B cell (primary cell): ENCODE data around the gene CCR6. TPM values are rescaled to one million over a fixed set of nuclear protein-coding genes. Genes with fewer than 3 reads are reported as not detected.
"Not testable (repeated sequence)": the region's sequence is repeated elsewhere in the genome, so short reads cannot be mapped to it uniquely, and the experiment has no call there.

Experiments used
- ATAC-seq: fragments of 200-7000 bp; cut with Tn5 transposase; one replicate; pipeline ENCODE4 v1.10.0; 2021; ENCODE audit warnings: low read depth, mild to moderate bottlenecking, moderate number of reproducible peaks, moderate library complexity
- CTCF ChIA-PET: fragments of 350-600 bp; sonication (Branson Sonifier 250); formaldehyde crosslinking; loops from one replicate; lab custom pipeline; 2021; ENCODE audit warnings: antibody characterized with exemption, inconsistent platforms; lab: Charles Lee
- POLR2A ChIA-PET: fragments of 350-600 bp; sonication (Branson Sonifier 250); formaldehyde crosslinking; loops from one replicate; lab custom pipeline; 2021; ENCODE audit warnings: antibody characterized with exemption; lab: Charles Lee
- DNase-seq: peaks from one replicate; pipeline ENCODE4 v3.0.0; 2013
- H2AFZ ChIP-seq: 2 replicates; pipeline ENCODE4 v1.6.1; 2012; ENCODE audit warnings: mild to moderate bottlenecking, low read depth, low read length; ENCODE audit not compliant: insufficient read depth, poor library complexity, severe bottlenecking
- H3K27ac ChIP-seq, 2 donors: 1 replicate in 1 of 2; 2 replicates in 1 of 2; pipeline ENCODE4 v1.5.1; 2012 to 2013; ENCODE audit warnings: low read length in 2 of 2, mild to moderate bottlenecking in 2 of 2, moderate library complexity in 1 of 2
- H3K27me3 ChIP-seq, 4 experiments: fragments of 200-600 bp in 1 of 4; sonication (generic) in 1 of 4; replicated peaks in 1 of 4; 1 replicate in 2 of 4; 2 replicates in 2 of 4; pipeline versions ENCODE4 v1.6.1 to v1.7.0; 2013 to 2016; ENCODE audit warnings: low read length in 3 of 4, mild to moderate bottlenecking in 2 of 4, mixed read lengths in 1 of 4, moderate library complexity in 1 of 4; ENCODE audit not compliant: insufficient read depth in 4 of 4, control insufficient read depth in 3 of 4; ENCODE audit errors: control extremely low read depth in 1 of 4
- H3K36me3 ChIP-seq, 2 experiments: replicated peaks in 1 of 2; 1 replicate in 1 of 2; 2 replicates in 1 of 2; pipeline versions ENCODE4 v1.6.1 to v1.7.1; 2013; ENCODE audit warnings: low read length in 1 of 2; ENCODE audit not compliant: insufficient read depth in 2 of 2, control insufficient read depth in 1 of 2; ENCODE audit errors: control extremely low read depth in 1 of 2, extremely low read depth in 1 of 2
- H3K4me1 ChIP-seq, 2 donors: fragments of 200-600 bp in 1 of 2; sonication (generic) in 1 of 2; 1 replicate in 1 of 2; 2 replicates in 1 of 2; pipeline versions ENCODE4 v1.5.1 to v1.6.1; 2013 to 2017; ENCODE audit warnings: low read length in 2 of 2; ENCODE audit not compliant: control insufficient read depth in 2 of 2, insufficient read depth in 2 of 2
- H3K4me2 ChIP-seq: replicated peaks from 2 replicates; pipeline ENCODE3; 2012; ENCODE audit warnings: mild to moderate bottlenecking, low read depth, low read length; ENCODE audit not compliant: poor library complexity, severe bottlenecking
- H3K4me3 ChIP-seq, 5 experiments: fragments of 200-600 bp in 1 of 5; sonication (generic) in 1 of 5; 1 replicate in 3 of 5; 2 replicates in 2 of 5; pipeline versions ENCODE4 v1.5.1 to v1.7.0; 2011 to 2016; ENCODE audit warnings: low read length in 4 of 5, mild to moderate bottlenecking in 4 of 5, low read depth in 2 of 5, control low read depth in 1 of 5, moderate library complexity in 1 of 5; ENCODE audit not compliant: insufficient read depth in 1 of 5; ENCODE audit errors: control extremely low read depth in 1 of 5, extremely low read depth in 1 of 5
- H3K79me2 ChIP-seq: fragments of 200-600 bp; sonication (generic); one replicate; pipeline ENCODE4 v1.6.0; 2016; ENCODE audit warnings: low read length; ENCODE audit not compliant: control insufficient read depth, insufficient read depth
- H3K9ac ChIP-seq: fragments of 200-600 bp; sonication (generic); 2 replicates; pipeline ENCODE4 v1.6.1; 2017; ENCODE audit warnings: mild to moderate bottlenecking, low read length, moderate library complexity
- H3K9me3 ChIP-seq, 3 donors: one replicate each; pipeline versions ENCODE4 v1.6.1 to v1.7.1; 2013; ENCODE audit warnings: low read length in 2 of 3; ENCODE audit not compliant: control insufficient read depth in 2 of 3, insufficient read depth in 1 of 3; ENCODE audit errors: control extremely low read depth in 1 of 3
- H4K20me1 ChIP-seq: 2 replicates; pipeline ENCODE4 v1.6.0; 2012; ENCODE audit warnings: mild to moderate bottlenecking, low read length; ENCODE audit not compliant: insufficient read depth, control insufficient read depth, poor library complexity, severe bottlenecking
- H3K27ac Mint-ChIP-seq: one replicate; pipeline ENCODE4 v1.8.0; 2021; ENCODE audit warnings: mixed read lengths
- H3K27me3 Mint-ChIP-seq: one replicate; pipeline ENCODE4 v1.8.0; 2021; ENCODE audit warnings: mixed read lengths
- H3K4me1 Mint-ChIP-seq: one replicate; pipeline ENCODE4 v1.8.0; 2021; ENCODE audit warnings: mixed read lengths
- H3K4me3 Mint-ChIP-seq: one replicate; pipeline ENCODE4 v1.8.0; 2021; ENCODE audit warnings: mixed read lengths
- H3K9me3 Mint-ChIP-seq: one replicate; pipeline ENCODE4 v1.8.0; 2022; ENCODE audit warnings: mixed read lengths; ENCODE audit not compliant: insufficient read depth
- whole genome bisulfite sequencing: methylation state at CpG from one replicate; pipeline ENCODE4 v1.1.5; 2013; ENCODE audit warnings: missing lambda C conversion rate; ENCODE audit not compliant: insufficient coverage; 5-methylcytosine and 5-hydroxymethylcytosine counted together
- intact Hi-C: fragments of 100-400 bp; cut with micrococcal nuclease; formaldehyde crosslinking; loops from one replicate; pipeline ENCODE4 v1.10.0; 2022
- polyA plus RNA-seq: library from polyadenylated mRNA; depleted of rRNA; stranded (reverse); fragments of >200 nt; gene quantifications from 2 replicates; pipeline ENCODE4 v1.2.3, GENCODE V29; 2012
- total RNA-seq, 2 donors: library from RNA; stranded (reverse); fragments of 120-200 nt in 1 of 2; gene quantifications; 1 replicate in 1 of 2; 2 replicates in 1 of 2; pipeline versions ENCODE4 v1.2.3 to v1.2.4, GENCODE V29; 2013 to 2022

Gene CCR6
- total and polyA plus RNA-seq, 2 donors (not counting 1 experiment from before 2014, with no cell fraction given), result 18.2 to 30.9 TPM

- H3K27ac ChIP-seq, CTCF ChIA-PET, H3K9me3 Mint-ChIP-seq, DNase-seq, H3K9me3 ChIP-seq, H2AFZ ChIP-seq, intact Hi-C loops, H3K9ac ChIP-seq, H3K4me1 ChIP-seq, POLR2A ChIA-PET, H3K36me3 ChIP-seq, H3K4me1 Mint-ChIP-seq, H3K4me2 ChIP-seq, H3K4me3 ChIP-seq, H3K27me3 ChIP-seq, H3K79me2 ChIP-seq, H4K20me1 ChIP-seq: not testable (repeated sequence)
- peak overlapping the region; percentile 56 for H3K4me3 Mint-ChIP-seq
- peak overlapping the region; percentile 73 for H3K27ac Mint-ChIP-seq
- H3K27me3 Mint-ChIP-seq, result peaks cover 11% of the 10 kb centered on the region
- WGBS, result no CpG with 5 or more reads among the region's 13 CpGs
- peak; percentile 77 for ATAC-seq
Observed at GRCh38 chr6:167169867-167170266, 47.0 kb downstream of the CCR6 start.

- not testable (repeated sequence) for H3K4me1 Mint-ChIP-seq, DNase-seq
Observed at GRCh38 chr6:167171300-167171699, 48.4 kb downstream of the CCR6 start.

DNA sequence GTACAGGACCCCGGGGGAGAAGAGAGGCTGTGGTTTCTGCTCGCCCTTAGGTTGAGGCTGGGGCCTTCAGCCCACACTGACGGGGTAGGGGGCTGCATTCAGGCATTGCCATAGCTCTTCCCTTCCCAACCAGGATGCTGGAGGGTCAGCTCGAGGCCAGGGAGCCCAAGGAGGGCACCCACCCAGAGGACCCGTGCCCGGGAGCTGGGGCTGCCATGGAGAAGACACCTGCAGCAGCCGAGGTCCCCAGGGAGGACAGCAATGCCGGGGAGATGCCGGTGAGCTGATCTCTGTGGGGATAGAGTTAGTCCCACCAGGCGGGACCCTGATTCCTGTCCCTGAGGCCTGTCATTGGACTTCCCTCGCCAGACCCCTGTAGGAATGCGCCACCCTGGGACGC, 49.1 kb downstream of the CCR6 start:
- H3K9ac ChIP-seq, ATAC-seq, H3K4me1 Mint-ChIP-seq, H3K27ac ChIP-seq, H3K27me3 ChIP-seq, H3K4me3 ChIP-seq, H3K9me3 Mint-ChIP-seq, H3K4me3 Mint-ChIP-seq, POLR2A ChIA-PET, H3K4me1 ChIP-seq, DNase-seq, intact Hi-C loops, H3K4me2 ChIP-seq, H3K36me3 ChIP-seq, H3K9me3 ChIP-seq, H4K20me1 ChIP-seq, H3K79me2 ChIP-seq, H3K27ac Mint-ChIP-seq, H2AFZ ChIP-seq: not testable (repeated sequence)
- WGBS, result 76% methylated on average over 5 of the region's 13 CpGs
- CTCF ChIA-PET, result interaction anchor here (1.7 kb wide), 1 partner anchor 397 kb away, joined by 4 read pairs; no protein-coding TSS in a partner anchor
- H3K27me3 Mint-ChIP-seq, result peaks cover 11% of the 10 kb centered on the region

More at GRCh38 chr6:167171300-167171699, 48.4 kb downstream of the CCR6 start:
- CTCF ChIA-PET, result interaction anchor here (1.7 kb wide), 1 partner anchor 396 kb away, joined by 4 read pairs; no protein-coding TSS in a partner anchor
- H3K27ac ChIP-seq, H3K4me2 ChIP-seq, ATAC-seq, H3K79me2 ChIP-seq, H3K9me3 Mint-ChIP-seq, H4K20me1 ChIP-seq, H2AFZ ChIP-seq, H3K36me3 ChIP-seq, H3K9me3 ChIP-seq, H3K27me3 ChIP-seq, H3K4me3 Mint-ChIP-seq, intact Hi-C loops, H3K4me1 ChIP-seq, H3K9ac ChIP-seq, POLR2A ChIA-PET, H3K4me3 ChIP-seq, H3K27ac Mint-ChIP-seq: not testable (repeated sequence)
- H3K27me3 Mint-ChIP-seq, result peaks cover 11% of the 10 kb centered on the region
- 94% methylated on average over 7 of the region's 11 CpGs for WGBS

GRCh38 chr6:167177271-167177670, 54.4 kb downstream of the CCR6 start:
- H3K27me3 Mint-ChIP-seq, result peaks cover 10% of the 10 kb centered on the region
- H3K9me3 Mint-ChIP-seq, DNase-seq, H2AFZ ChIP-seq, intact Hi-C loops, H3K27ac Mint-ChIP-seq, H3K36me3 ChIP-seq, H3K79me2 ChIP-seq, H3K4me1 ChIP-seq, H3K27me3 ChIP-seq, CTCF ChIA-PET, POLR2A ChIA-PET, H3K9ac ChIP-seq, H3K27ac ChIP-seq, H3K4me2 ChIP-seq, H3K4me3 Mint-ChIP-seq, H4K20me1 ChIP-seq, ATAC-seq, H3K4me3 ChIP-seq, H3K4me1 Mint-ChIP-seq, H3K9me3 ChIP-seq: not testable (repeated sequence)
- WGBS, result no CpG with 5 or more reads among the region's 14 CpGs
